DND-41 (cell line): ENCODE results near the gene ATP5MG.
A peak's percentile ranks its signal among the peaks of the same experiment; 100 is the strongest.

Source experiments
- ATAC-seq: fragments of 200-7000 bp; cut with Tn5 transposase; 3 replicates; pipeline ENCODE4 v1.9.1; 2021; ENCODE audit warnings: low read depth; ENCODE audit not compliant: insufficient read depth
- DNase-seq: peaks from one replicate; pipeline ENCODE4 v3.0.0-alpha.2; 2020
- H2AFZ ChIP-seq: 2 replicates; pipeline ENCODE4 v1.6.0; 2012; ENCODE audit warnings: low read depth, low read length
- H3K27ac ChIP-seq: 2 replicates; pipeline ENCODE4 v1.5.1; 2012; ENCODE audit warnings: low read length, inconsistent platforms
- H3K27me3 ChIP-seq: fragments of 200-600 bp; sonication (generic); 2 replicates; pipeline ENCODE4 v1.6.0; 2012; ENCODE audit warnings: low read length, mild to moderate bottlenecking, inconsistent platforms; ENCODE audit not compliant: insufficient read depth, poor library complexity
- H3K36me3 ChIP-seq: 2 replicates; pipeline ENCODE4 v1.5.1; 2012; ENCODE audit warnings: low read length, inconsistent platforms; ENCODE audit not compliant: insufficient read depth
- H3K4me1 ChIP-seq: 2 replicates; pipeline ENCODE4 v1.5.1; 2012; ENCODE audit warnings: mild to moderate bottlenecking, low read length; ENCODE audit not compliant: insufficient read depth
- H3K4me2 ChIP-seq: 2 replicates; pipeline ENCODE4 v1.6.0; 2012; ENCODE audit warnings: mild to moderate bottlenecking, moderate library complexity, low read length, inconsistent platforms; ENCODE audit not compliant: insufficient read depth
- H3K4me3 ChIP-seq, 2 experiments: fragments of 200-600 bp in 1 of 2; shearing (Covaris generic) in 1 of 2; 2 replicates each; pipeline ENCODE4 v1.5.1; 2012 to 2016; ENCODE audit warnings: inconsistent platforms in 2 of 2, low read length in 2 of 2, mild to moderate bottlenecking in 2 of 2, low read depth in 1 of 2, moderate library complexity in 1 of 2
- H3K79me2 ChIP-seq: 2 replicates; pipeline ENCODE4 v1.6.0; 2012; ENCODE audit warnings: low read length, inconsistent platforms; ENCODE audit not compliant: insufficient read depth
- H3K9ac ChIP-seq: 2 replicates; pipeline ENCODE4 v1.6.0; 2012; ENCODE audit warnings: low read depth, mild to moderate bottlenecking, inconsistent platforms, low read length, moderate library complexity
- H3K9me3 ChIP-seq: 2 replicates; pipeline ENCODE4 v1.5.1; 2012; ENCODE audit warnings: low read length, moderate library complexity, mild to moderate bottlenecking, inconsistent platforms; ENCODE audit not compliant: insufficient read depth, severe bottlenecking
- H4K20me1 ChIP-seq: 2 replicates; pipeline ENCODE4 v1.6.0; 2012; ENCODE audit warnings: low read length; ENCODE audit not compliant: insufficient read depth
- CTCF ChIP-seq: IDR thresholded peaks from 2 replicates; pipeline ENCODE4 v1.5.1; 2012; ENCODE audit warnings: borderline replicate concordance, low read length, moderate library complexity, mild to moderate bottlenecking; ENCODE audit not compliant: poor library complexity, severe bottlenecking; ENCODE audit errors: extremely low read depth
- EZH2 ChIP-seq: IDR thresholded peaks from 3 replicates; pipeline ENCODE4 v1.6.1; 2012; ENCODE audit warnings: borderline replicate concordance, low read depth, mild to moderate bottlenecking, moderate library complexity, low read length, inconsistent platforms; ENCODE audit not compliant: severe bottlenecking

Gene ATP5MG

GRCh38 chr11:118436639-118437207 lies 35.3 kb downstream of the ATP5MG start:
- Histone ChIP-seq H2AFZ (peak overlapping the region; percentile 42; the same call in 1 of the 2 replicates), H3K27ac (peak overlapping the region; percentile 81)

GRCh38 chr11:118437208-118438125 lies 36.1 kb downstream of the ATP5MG start:
- no peaks in the 10 kb centered on the region for H3K9me3 ChIP-seq
- H3K4me1 ChIP-seq, result peaks cover 59% of the 10 kb centered on the region
- H3K27ac ChIP-seq, result peak overlapping the region; percentile 81
- H2AFZ ChIP-seq, result peak overlapping the region; percentile 48; the same call in 1 of the 2 replicates
- H3K4me2 ChIP-seq, result peak overlapping the region; percentile 89
- H3K36me3 ChIP-seq, result peaks cover 26% of the 10 kb centered on the region
- H3K27me3 ChIP-seq, result no peaks in the 10 kb centered on the region
- peak overlapping the region; percentile 94 for H3K9ac ChIP-seq
- ATAC-seq (peak; percentile 22), DNase-seq (peak; percentile 70)
- peaks cover 71% of the 10 kb centered on the region for H3K79me2 ChIP-seq
- TF ChIP-seq EZH2, result no peak
- TF ChIP-seq CTCF, result no peak
- H4K20me1 ChIP-seq, result peaks cover 54% of the 10 kb centered on the region
- H3K4me3 ChIP-seq, result peak overlapping the region; percentile 74 to 85

More at GRCh38 chr11:118436639-118437207, 35.3 kb downstream of the ATP5MG start:
- Histone ChIP-seq H3K4me1 (peaks cover 53% of the 10 kb centered on the region), H3K79me2 (peaks cover 64% of the 10 kb centered on the region), H3K36me3 (peaks cover 22% of the 10 kb centered on the region), H3K4me2 (peak overlapping the region; percentile 89), H3K27me3 (no peaks in the 10 kb centered on the region), H3K4me3 (peak overlapping the region; percentile 74 to 85), H4K20me1 (peaks cover 47% of the 10 kb centered on the region), H3K9ac (peak overlapping the region; percentile 94), H3K9me3 (no peaks in the 10 kb centered on the region)
- ATAC-seq, result no peak
- DNase-seq, result no peak
- TF ChIP-seq CTCF (no peak), EZH2 (no peak)

- peak overlapping the region; percentile 81 for H3K27ac ChIP-seq
- peaks cover 81% of the 10 kb centered on the region for H3K79me2 ChIP-seq
- peak overlapping the region; percentile 89 for H3K4me2 ChIP-seq
- DNase-seq (peak; percentile 81), ATAC-seq (peak; percentile 37)
- H3K4me3 ChIP-seq, result peak overlapping the region; percentile 74 to 85
- H3K36me3 ChIP-seq, result peaks cover 26% of the 10 kb centered on the region
- H2AFZ ChIP-seq, result 0 out of 2 replicates have a peak overlapping the region, but pooled peaks have one; percentile 21
- H3K27me3 ChIP-seq, result no peaks in the 10 kb centered on the region
- H3K4me1 ChIP-seq, result peaks cover 67% of the 10 kb centered on the region
- H3K9me3 ChIP-seq, result no peaks in the 10 kb centered on the region
- peaks cover 64% of the 10 kb centered on the region for H4K20me1 ChIP-seq
- peak overlapping the region; percentile 94 for H3K9ac ChIP-seq
- no peak for TF ChIP-seq EZH2
- TF ChIP-seq CTCF, result no peak
Observed at GRCh38 chr11:118438314-118438931, 37.0 kb downstream of the ATP5MG start.
